HepG2 (cell line): ENCODE measurements around the gene SLC25A10. TPM values are rescaled to one million over a fixed set of nuclear protein-coding genes. Genes with fewer than 3 reads are reported as not detected.
A peak's percentile ranks its signal among the peaks of the same experiment; 100 is the strongest.

ENCODE experiments used
- GRHL1 ChIP-seq: sonication (generic); formaldehyde crosslinking; conservative IDR thresholded peaks from 2 replicates; pipeline ENCODE4 v1.8.0; 2022; ENCODE audit warnings: missing genetic modification reagents
- HMG20B ChIP-seq: conservative IDR thresholded peaks from 2 replicates; pipeline ENCODE4 v1.6.1; 2016; ENCODE audit warnings: missing genetic modification reagents, missing compliant biosample characterization
- HOXA9 ChIP-seq: sonication (generic); formaldehyde crosslinking; IDR thresholded peaks from 2 replicates; pipeline ENCODE4 v1.8.1; 2022; ENCODE audit warnings: missing genetic modification reagents, mild to moderate bottlenecking, moderate library complexity, borderline replicate concordance
- NCOA5 ChIP-seq: sonication (generic); formaldehyde crosslinking; IDR thresholded peaks from 2 replicates; pipeline ENCODE4 v1.4.0; 2020; ENCODE audit warnings: missing genetic modification reagents
- NRL ChIP-seq: sonication (generic); formaldehyde crosslinking; IDR thresholded peaks from 2 replicates; pipeline ENCODE4 v1.5.0; 2020; ENCODE audit warnings: missing genetic modification reagents, mild to moderate bottlenecking, moderate library complexity, borderline replicate concordance
- PHF21A ChIP-seq: sonication (generic); formaldehyde crosslinking; IDR thresholded peaks from 2 replicates; pipeline ENCODE4 v1.5.0; 2020; ENCODE audit warnings: mild to moderate bottlenecking, missing genetic modification reagents
- POGZ ChIP-seq: sonication (generic); formaldehyde crosslinking; IDR thresholded peaks from 2 replicates; pipeline ENCODE4 v1.4.0; 2020; ENCODE audit warnings: mild to moderate bottlenecking, missing genetic modification reagents
- RBM39 ChIP-seq: fragments of 200-400 bp; formaldehyde crosslinking; IDR thresholded peaks from one replicate; pipeline ENCODE4 v1.6.1; 2018; ENCODE audit warnings: antibody characterized with exemption, mild to moderate bottlenecking, low read depth, low read length; ENCODE audit not compliant: poor library complexity, severe bottlenecking
- SUZ12 ChIP-seq: fragments of 150-350 bp; IDR thresholded peaks from 2 replicates; pipeline ENCODE4 v1.6.1; 2014; ENCODE audit warnings: low read depth, low read length
- TARDBP ChIP-seq: sonication (generic); formaldehyde crosslinking; IDR thresholded peaks from 2 replicates; pipeline ENCODE4 v1.8.0; 2022; ENCODE audit warnings: mild to moderate bottlenecking, missing genetic modification reagents
- TOPORS ChIP-seq: sonication (generic); formaldehyde crosslinking; IDR thresholded peaks from 2 replicates; pipeline ENCODE4 v1.8.0; 2023; ENCODE audit warnings: mild to moderate bottlenecking, missing genetic modification reagents
- ZBTB42 ChIP-seq: sonication (generic); formaldehyde crosslinking; IDR thresholded peaks from 2 replicates; pipeline ENCODE4 v1.5.0; 2020; ENCODE audit warnings: mild to moderate bottlenecking, missing genetic modification reagents
- ZNF33A ChIP-seq: sonication (generic); formaldehyde crosslinking; IDR thresholded peaks from 2 replicates; pipeline ENCODE4 v1.5.1; 2020; ENCODE audit warnings: missing genetic modification reagents, mild to moderate bottlenecking, moderate library complexity, borderline replicate concordance
- ZNF431 ChIP-seq: sonication (generic); formaldehyde crosslinking; IDR thresholded peaks from 2 replicates; pipeline ENCODE4 v1.9.0; 2022; ENCODE audit warnings: missing genetic modification reagents, low read depth, mild to moderate bottlenecking, borderline replicate concordance
- ZNF878 ChIP-seq: sonication (generic); formaldehyde crosslinking; IDR thresholded peaks from 2 replicates; pipeline ENCODE4 v1.8.1; 2023; ENCODE audit warnings: mild to moderate bottlenecking, missing genetic modification reagents, moderate library complexity
- polyA plus RNA-seq, 8 experiments: library from polyadenylated mRNA; depleted of rRNA in 3 of 8; stranded (reverse) in 7 of 8; unstranded in 1 of 8; fragments of >200 nt; fragmentation: Illumina TruSeq in 4 of 8; extraction: Trizol in 4 of 8; gene quantifications; 2 replicates each; pipeline versions ENCODE4 v1.2.1 to v1.2.3, GENCODE V29; 2011 to 2016; ENCODE audit warnings: low read depth in 4 of 8, missing spikeins in 1 of 8, mixed read lengths in 1 of 8; ENCODE audit not compliant: insufficient read depth in 1 of 8
- total RNA-seq, 5 experiments: library from RNA; depleted of rRNA; stranded (reverse); fragments of >200 nt; fragmentation: Illumina TruSeq; extraction: Trizol; gene quantifications; 2 replicates each; pipeline ENCODE4 v1.2.3, GENCODE V29; 2016; ENCODE audit warnings: low read depth in 1 of 5
- TF ChIP-seq, protein P1 (sequence below): IDR thresholded peaks from 2 replicates; pipeline ENCODE4 v1.6.1; 2016; ENCODE audit warnings: control low read depth
- TF ChIP-seq, protein P2 (sequence below): sonication (generic); formaldehyde crosslinking; IDR thresholded peaks from 2 replicates; pipeline ENCODE4 v1.4.0; 2020; ENCODE audit warnings: missing genetic modification reagents
- TF ChIP-seq, protein P3 (sequence below): IDR thresholded peaks from 2 replicates; pipeline ENCODE4 v1.6.1; 2016; ENCODE audit warnings: missing compliant biosample characterization, missing genetic modification reagents, borderline replicate concordance
- TF ChIP-seq, protein P4 (sequence below): sonication (generic); formaldehyde crosslinking; IDR thresholded peaks from 2 replicates; pipeline ENCODE4 v1.5.0; 2020; ENCODE audit warnings: missing genetic modification reagents
- TF ChIP-seq, protein P5 (sequence below): IDR thresholded peaks from 2 replicates; pipeline ENCODE4 v1.6.1; 2012; ENCODE audit warnings: low read depth, low read length, improper control_type of control experiment

The SLC25A10 gene
- total and polyA plus RNA-seq, 2 of the 13 experiments (the other 11 are each of a cell fraction or from before 2014, with no cell fraction given) = 46.5 to 140 TPM

DNA sequence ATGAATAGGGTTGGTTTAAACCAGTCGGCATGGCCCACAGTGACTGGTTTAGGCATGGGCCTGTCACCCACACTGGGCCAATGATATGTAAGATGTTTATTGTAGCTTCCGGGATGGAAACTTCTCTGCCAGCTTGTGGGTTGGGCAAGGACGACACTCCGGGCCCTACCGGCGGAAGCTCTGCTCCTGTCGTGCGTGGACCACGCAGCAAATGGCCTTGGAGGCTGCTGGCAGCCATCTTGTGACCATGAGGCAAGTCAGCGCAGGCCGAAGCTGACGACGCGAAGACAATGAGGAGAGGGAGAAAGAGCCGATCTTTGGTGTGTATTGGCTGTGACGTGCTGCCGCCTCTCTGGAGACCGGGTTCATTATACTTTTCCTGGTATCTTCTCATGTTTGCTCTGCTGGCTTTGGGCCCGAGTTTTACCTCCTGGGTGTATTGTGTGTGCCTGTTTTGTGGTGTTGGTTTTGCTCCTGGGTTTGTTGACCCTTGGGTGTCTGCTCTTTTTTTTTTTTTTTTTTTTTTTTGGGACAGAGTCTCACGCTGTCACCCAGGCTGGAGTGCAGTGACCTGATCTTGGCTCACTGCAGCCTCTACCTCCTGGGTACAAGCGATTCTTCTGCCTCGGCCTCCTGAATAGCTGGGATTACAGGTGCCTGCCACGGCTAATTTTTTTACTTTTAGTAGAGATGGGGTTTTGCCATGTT lies 15.4 kb downstream of the SLC25A10 start (continued):
- TF ChIP-seq SUZ12 (no peak), ZNF878 (CRISPR knock-in tag) (peak; percentile 99), PHF21A (CRISPR knock-in tag) (peak; percentile 88; the same call in 1 of the 2 replicates), ZBTB42 (CRISPR knock-in tag) (peak; percentile 83; the same call in 1 of the 2 replicates), RBM39 (no peak), HOXA9 (CRISPR knock-in tag) (peak; percentile 98), ZNF33A (CRISPR knock-in tag) (no peak), POGZ (peak; percentile 77), HMG20B (CRISPR knock-in tag) (peak; percentile 80; the same call in 1 of the 2 replicates), GRHL1 (CRISPR knock-in tag) (no peak), NRL (CRISPR knock-in tag) (peak; percentile 100), NCOA5 (CRISPR knock-in tag) (0 out of 2 replicates have a peak, but pooled peaks have one; percentile 47), ZNF431 (CRISPR knock-in tag) (peak; percentile 93), TOPORS (0 out of 2 replicates have a peak, but pooled peaks have one; percentile 22), TARDBP (CRISPR knock-in tag) (0 out of 2 replicates have a peak, but pooled peaks have one; percentile 10)
- TF ChIP-seq, protein P1, sequence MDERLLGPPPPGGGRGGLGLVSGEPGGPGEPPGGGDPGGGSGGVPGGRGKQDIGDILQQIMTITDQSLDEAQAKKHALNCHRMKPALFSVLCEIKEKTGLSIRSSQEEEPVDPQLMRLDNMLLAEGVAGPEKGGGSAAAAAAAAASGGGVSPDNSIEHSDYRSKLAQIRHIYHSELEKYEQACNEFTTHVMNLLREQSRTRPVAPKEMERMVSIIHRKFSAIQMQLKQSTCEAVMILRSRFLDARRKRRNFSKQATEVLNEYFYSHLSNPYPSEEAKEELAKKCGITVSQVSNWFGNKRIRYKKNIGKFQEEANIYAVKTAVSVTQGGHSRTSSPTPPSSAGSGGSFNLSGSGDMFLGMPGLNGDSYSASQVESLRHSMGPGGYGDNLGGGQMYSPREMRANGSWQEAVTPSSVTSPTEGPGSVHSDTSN (CRISPR knock-in tag) = peak; percentile 94
- TF ChIP-seq, protein P2, sequence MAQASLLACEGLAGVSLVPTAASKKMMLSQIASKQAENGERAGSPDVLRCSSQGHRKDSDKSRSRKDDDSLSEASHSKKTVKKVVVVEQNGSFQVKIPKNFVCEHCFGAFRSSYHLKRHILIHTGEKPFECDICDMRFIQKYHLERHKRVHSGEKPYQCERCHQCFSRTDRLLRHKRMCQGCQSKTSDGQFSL (CRISPR knock-in tag) = peak; percentile 75; the same call in 1 of the 2 replicates
- TF ChIP-seq, protein P3, sequence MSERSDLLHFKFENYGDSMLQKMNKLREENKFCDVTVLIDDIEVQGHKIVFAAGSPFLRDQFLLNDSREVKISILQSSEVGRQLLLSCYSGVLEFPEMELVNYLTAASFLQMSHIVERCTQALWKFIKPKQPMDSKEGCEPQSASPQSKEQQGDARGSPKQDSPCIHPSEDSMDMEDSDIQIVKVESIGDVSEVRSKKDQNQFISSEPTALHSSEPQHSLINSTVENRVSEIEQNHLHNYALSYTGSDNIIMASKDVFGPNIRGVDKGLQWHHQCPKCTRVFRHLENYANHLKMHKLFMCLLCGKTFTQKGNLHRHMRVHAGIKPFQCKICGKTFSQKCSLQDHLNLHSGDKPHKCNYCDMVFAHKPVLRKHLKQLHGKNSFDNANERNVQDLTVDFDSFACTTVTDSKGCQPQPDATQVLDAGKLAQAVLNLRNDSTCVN (CRISPR knock-in tag) = peak; percentile 97
- TF ChIP-seq, protein P4, sequence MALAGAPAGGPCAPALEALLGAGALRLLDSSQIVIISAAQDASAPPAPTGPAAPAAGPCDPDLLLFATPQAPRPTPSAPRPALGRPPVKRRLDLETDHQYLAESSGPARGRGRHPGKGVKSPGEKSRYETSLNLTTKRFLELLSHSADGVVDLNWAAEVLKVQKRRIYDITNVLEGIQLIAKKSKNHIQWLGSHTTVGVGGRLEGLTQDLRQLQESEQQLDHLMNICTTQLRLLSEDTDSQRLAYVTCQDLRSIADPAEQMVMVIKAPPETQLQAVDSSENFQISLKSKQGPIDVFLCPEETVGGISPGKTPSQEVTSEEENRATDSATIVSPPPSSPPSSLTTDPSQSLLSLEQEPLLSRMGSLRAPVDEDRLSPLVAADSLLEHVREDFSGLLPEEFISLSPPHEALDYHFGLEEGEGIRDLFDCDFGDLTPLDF (CRISPR knock-in tag) = peak; percentile 80
- TF ChIP-seq, protein P5, sequence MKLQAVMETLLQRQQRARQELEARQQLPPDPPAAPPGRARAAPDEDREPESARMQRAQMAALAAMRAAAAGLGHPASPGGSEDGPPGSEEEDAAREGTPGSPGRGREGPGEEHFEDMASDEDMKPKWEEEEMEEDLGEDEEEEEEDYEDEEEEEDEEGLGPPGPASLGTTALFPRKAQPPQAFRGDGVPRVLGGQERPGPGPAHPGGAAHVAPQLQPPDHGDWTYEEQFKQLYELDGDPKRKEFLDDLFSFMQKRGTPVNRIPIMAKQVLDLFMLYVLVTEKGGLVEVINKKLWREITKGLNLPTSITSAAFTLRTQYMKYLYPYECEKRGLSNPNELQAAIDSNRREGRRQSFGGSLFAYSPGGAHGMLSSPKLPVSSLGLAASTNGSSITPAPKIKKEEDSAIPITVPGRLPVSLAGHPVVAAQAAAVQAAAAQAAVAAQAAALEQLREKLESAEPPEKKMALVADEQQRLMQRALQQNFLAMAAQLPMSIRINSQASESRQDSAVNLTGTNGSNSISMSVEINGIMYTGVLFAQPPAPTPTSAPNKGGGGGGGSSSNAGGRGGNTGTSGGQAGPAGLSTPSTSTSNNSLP = no peak
